ENCODE data around the gene SLC6A3. TPM values are rescaled to one million over a fixed set of nuclear protein-coding genes. Genes with fewer than 3 reads are reported as not detected.

SLC6A3 gene
- total RNA-seq, 2 experiments from 2014 or later: not detected

- no peak for TF ChIP-seq CTCF (IDR thresholded peaks at IDR 0.05)
- Mint-ChIP-seq H3K27ac (no peak overlapping the region), H3K9me3 (no peaks in the 10 kb centered on the region), H3K27me3 (peaks cover 10% of the 10 kb centered on the region), H3K4me3 (no peak overlapping the region), H3K4me1 (ENCODE audit: low read depth) (no peaks in the 10 kb centered on the region), H3K36me3 (ENCODE audit: low read depth) (no peaks in the 10 kb centered on the region)
- ChIA-PET POLR2A (no interaction called here), CTCF (interaction anchor here (1.1 kb wide), 1 partner anchor 35 kb away, joined by 3 read pairs; no protein-coding TSS in a partner anchor)
- intact Hi-C loops (cut with micrococcal nuclease): no loop called here
- DNase-seq (peak; percentile 7), ATAC-seq (peak; percentile 27)
Measured at GRCh38 chr5:1414311-1415058, 30.8 kb downstream of the SLC6A3 start.

- H3K9me3 Mint-ChIP-seq: no peaks in the 10 kb centered on the region
- no peaks in the 10 kb centered on the region for H3K4me1 Mint-ChIP-seq (ENCODE audit: low read depth)
- no peak overlapping the region for H3K4me3 Mint-ChIP-seq
- no peak overlapping the region for H3K27ac Mint-ChIP-seq
- no peaks in the 10 kb centered on the region for H3K36me3 Mint-ChIP-seq (ENCODE audit: low read depth)
- DNase-seq (no peak), ATAC-seq (no peak)
- ChIA-PET CTCF (interaction anchor here (1.1 kb wide), 1 partner anchor 34 kb away, joined by 3 read pairs; no protein-coding TSS in a partner anchor), POLR2A (no interaction called here)
- TF ChIP-seq CTCF (IDR thresholded peaks at IDR 0.05): no peak
- peaks cover 11% of the 10 kb centered on the region for H3K27me3 Mint-ChIP-seq
- intact Hi-C loops (cut with micrococcal nuclease): no loop called here
Measured at GRCh38 chr5:1413611-1414241, 31.5 kb downstream of the SLC6A3 start.

GRCh38 chr5:1413211-1413610, 32.0 kb downstream of the SLC6A3 start:
- intact Hi-C loops (cut with micrococcal nuclease): no loop called here
- DNase-seq: no peak
- peaks cover 11% of the 10 kb centered on the region for H3K27me3 Mint-ChIP-seq
- H3K4me1 Mint-ChIP-seq (ENCODE audit: low read depth): no peaks in the 10 kb centered on the region
- POLR2A ChIA-PET: no interaction called here
- ATAC-seq: no peak
- TF ChIP-seq CTCF (IDR thresholded peaks at IDR 0.05): no peak
- H3K27ac Mint-ChIP-seq: no peak overlapping the region
- CTCF ChIA-PET: no interaction called here
- no peaks in the 10 kb centered on the region for H3K9me3 Mint-ChIP-seq
- H3K4me3 Mint-ChIP-seq: no peak overlapping the region
- no peaks in the 10 kb centered on the region for H3K36me3 Mint-ChIP-seq (ENCODE audit: low read depth)

GRCh38 chr5:1412621-1413020, 32.6 kb downstream of the SLC6A3 start:
- intact Hi-C loops (cut with micrococcal nuclease): no loop called here
- no peak for TF ChIP-seq CTCF (IDR thresholded peaks at IDR 0.05)
- Mint-ChIP-seq H3K9me3 (no peaks in the 10 kb centered on the region), H3K27ac (no peak overlapping the region), H3K27me3 (peaks cover 13% of the 10 kb centered on the region), H3K4me3 (no peak overlapping the region), H3K36me3 (ENCODE audit: low read depth) (no peaks in the 10 kb centered on the region), H3K4me1 (ENCODE audit: low read depth) (no peaks in the 10 kb centered on the region)
- ChIA-PET POLR2A (no interaction called here), CTCF (no interaction called here)
- DNase-seq (no peak), ATAC-seq (no peak)

GRCh38 chr5:1412163-1412562, 33.1 kb downstream of the SLC6A3 start:
- ChIA-PET CTCF (no interaction called here), POLR2A (no interaction called here)
- intact Hi-C loops (cut with micrococcal nuclease): no loop called here
- Mint-ChIP-seq H3K36me3 (ENCODE audit: low read depth) (no peaks in the 10 kb centered on the region), H3K27ac (no peak overlapping the region), H3K9me3 (no peaks in the 10 kb centered on the region), H3K4me3 (no peak overlapping the region), H3K4me1 (ENCODE audit: low read depth) (no peaks in the 10 kb centered on the region), H3K27me3 (peaks cover 16% of the 10 kb centered on the region)
- DNase-seq (no peak), ATAC-seq (no peak)
- TF ChIP-seq CTCF (IDR thresholded peaks at IDR 0.05): no peak
